ENCODE results near the gene ATP6AP2.

ATP6AP2 gene

GRCh38 chrX:40646489-40647306 is 65.9 kb downstream of the ATP6AP2 start:
- peak; percentile 32 for DNase-seq (ENCODE audit: low spot score)
- no peak for TF ChIP-seq CTCF (IDR thresholded peaks at IDR 0.05; ENCODE audit: extremely low read depth, missing control alignments)

- DNase-seq (ENCODE audit: low spot score) = peak; percentile 91
- TF ChIP-seq CTCF (IDR thresholded peaks at IDR 0.05; ENCODE audit: extremely low read depth, missing control alignments) = no peak
Observed at GRCh38 chrX:40647307-40648197, 66.8 kb downstream of the ATP6AP2 start, which contains the start of gene CXorf38. CXorf38 (minus strand) TSS chrX:40647561; CDS start chrX:40647520, 41 bp downstream.

GRCh38 chrX:40651620-40652223 is 71.0 kb downstream of the ATP6AP2 start:
- peak; percentile 20 for TF ChIP-seq CTCF (IDR thresholded peaks at IDR 0.05; ENCODE audit: extremely low read depth, missing control alignments)
- DNase-seq (ENCODE audit: low spot score) = peak; percentile 17

GRCh38 chrX:40652664-40653063 is 71.9 kb downstream of the ATP6AP2 start:
- no peak for TF ChIP-seq CTCF (IDR thresholded peaks at IDR 0.05; ENCODE audit: extremely low read depth, missing control alignments)
- no peak for DNase-seq (ENCODE audit: low spot score)

- DNase-seq (ENCODE audit: low spot score) = no peak
- TF ChIP-seq CTCF (IDR thresholded peaks at IDR 0.05; ENCODE audit: extremely low read depth, missing control alignments) = no peak
Observed at GRCh38 chrX:40653535-40653934, 72.8 kb downstream of the ATP6AP2 start.
